Stimulated activated naive CD8-positive, alpha-beta T cell treated with anti-CD3 and anti-CD28 coated beads, Interleukin-15, amount 100 ng/mL, for 72 hours (primary cell): ENCODE results near the gene TAS2R50.

Experiments
- ATAC-seq: fragments of 150-1000 bp; cut with Tn5 transposase; 2 replicates; pipeline ENCODE4 v1.10.0; 2021; ENCODE audit warnings: mild to moderate bottlenecking, moderate library complexity
- DNase-seq, 2 donors: peaks; one replicate each; pipeline ENCODE4 v3.0.0; 2021 to 2022
- H3K27ac Mint-ChIP-seq, 2 donors: one replicate each; pipeline ENCODE4 v1.8.0; 2022; ENCODE audit warnings: mild to moderate bottlenecking in 2 of 2, mixed read lengths in 2 of 2, moderate library complexity in 2 of 2
- H3K27me3 Mint-ChIP-seq: one replicate; pipeline ENCODE4 v1.8.0; 2022; ENCODE audit warnings: mixed read lengths
- H3K4me1 Mint-ChIP-seq: one replicate; pipeline ENCODE4 v1.8.0; 2022; ENCODE audit warnings: mild to moderate bottlenecking, mixed read lengths
- H3K4me3 Mint-ChIP-seq, 2 donors: one replicate each; pipeline ENCODE4 v1.8.0; 2022; ENCODE audit warnings: mild to moderate bottlenecking in 2 of 2, mixed read lengths in 2 of 2, moderate library complexity in 1 of 2
- H3K9me3 Mint-ChIP-seq, 2 donors: one replicate each; pipeline ENCODE4 v1.8.0; 2022; ENCODE audit warnings: mixed read lengths in 2 of 2

TAS2R50 gene

DNA sequence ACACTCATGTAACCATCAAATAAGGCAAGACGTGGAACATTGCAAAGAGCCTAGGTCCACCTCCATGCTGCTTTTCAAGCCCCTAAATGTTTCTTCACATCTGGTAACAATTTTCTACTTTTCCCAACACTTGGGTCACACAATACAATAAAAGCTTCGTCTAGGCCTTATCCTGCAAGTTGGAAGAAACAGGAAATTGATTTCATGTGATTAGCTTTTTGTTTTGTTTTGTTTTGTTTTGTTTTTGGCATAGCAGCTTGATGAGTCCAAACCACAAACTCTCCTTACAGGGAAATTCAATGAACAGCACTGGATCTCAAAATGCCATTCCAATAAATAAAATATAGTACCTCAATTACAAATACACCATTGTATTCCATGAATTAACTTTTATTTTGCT is 19.3 kb downstream of the TAS2R50 start:
- ATAC-seq: no peak
- Mint-ChIP-seq H3K4me1 (no peaks in the 10 kb centered on the region), H3K27ac (no peak overlapping the region), H3K4me3 (no peak overlapping the region), H3K9me3 (no peaks in the 10 kb centered on the region), H3K27me3 (no peaks in the 10 kb centered on the region)
- DNase-seq: no peak

DNA sequence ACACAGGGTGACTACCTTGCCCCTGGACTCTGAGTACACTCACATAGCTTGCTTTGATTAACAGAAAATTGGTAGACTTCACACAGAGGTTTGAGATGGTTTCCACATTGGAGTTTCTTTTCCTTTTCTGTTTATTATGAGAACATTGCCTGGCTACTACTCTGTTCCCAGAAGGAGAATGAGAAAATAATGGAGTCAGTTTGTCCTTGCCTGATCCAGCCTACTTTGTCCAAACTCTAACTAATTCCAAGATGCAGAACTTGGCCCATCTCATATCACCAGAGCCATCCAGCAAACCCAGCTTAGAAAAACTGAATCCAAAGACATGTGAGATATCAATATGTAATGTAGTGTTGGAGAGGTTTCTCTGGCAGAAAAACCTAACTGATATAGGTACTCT is 20.4 kb downstream of the TAS2R50 start:
- DNase-seq: no peak
- Mint-ChIP-seq H3K4me3 (no peak overlapping the region), H3K27me3 (no peaks in the 10 kb centered on the region), H3K4me1 (no peaks in the 10 kb centered on the region), H3K27ac (no peak overlapping the region), H3K9me3 (no peaks in the 10 kb centered on the region)
- no peak for ATAC-seq

DNA sequence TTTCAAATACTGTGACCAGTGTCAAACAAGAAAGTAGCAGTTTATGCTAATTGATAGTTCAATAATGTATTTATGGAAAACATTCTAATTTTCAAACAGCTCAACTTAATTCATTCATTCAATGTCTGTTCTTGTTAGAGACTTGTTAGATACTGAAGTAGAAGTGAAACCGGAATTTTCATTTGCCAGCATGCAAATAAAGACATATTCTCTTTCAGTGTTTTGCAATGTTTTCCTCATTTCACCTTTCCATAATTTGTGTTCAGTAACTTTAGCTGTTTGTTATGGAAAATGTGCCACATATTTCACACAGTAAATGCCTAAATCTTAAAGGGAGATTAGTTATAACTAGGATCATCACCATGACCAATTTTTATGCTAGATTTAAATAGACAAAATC is 21.2 kb downstream of the TAS2R50 start:
- ATAC-seq (no peak), DNase-seq (no peak)
- no peaks in the 10 kb centered on the region for H3K9me3 Mint-ChIP-seq
- no peak overlapping the region for H3K4me3 Mint-ChIP-seq
- H3K27me3 Mint-ChIP-seq: no peaks in the 10 kb centered on the region
- H3K27ac Mint-ChIP-seq: no peak overlapping the region
- H3K4me1 Mint-ChIP-seq: peaks cover 6% of the 10 kb centered on the region

- no peaks in the 10 kb centered on the region for H3K27me3 Mint-ChIP-seq
- H3K4me3 Mint-ChIP-seq: no peak overlapping the region
- DNase-seq (no peak), ATAC-seq (peak; percentile 59)
- no peak overlapping the region for H3K27ac Mint-ChIP-seq
- peaks cover 3 to 13% of the 10 kb centered on the region in 2 donors for H3K9me3 Mint-ChIP-seq
- peaks cover 30% of the 10 kb centered on the region for H3K4me1 Mint-ChIP-seq
Measured at GRCh38 chr12:10960211-10960610, 26.5 kb downstream of the TAS2R50 start.

- DNase-seq: no peak
- H3K4me1 Mint-ChIP-seq: peaks cover 31% of the 10 kb centered on the region
Measured at GRCh38 chr12:10959804-10960203, 26.9 kb downstream of the TAS2R50 start.

DNA sequence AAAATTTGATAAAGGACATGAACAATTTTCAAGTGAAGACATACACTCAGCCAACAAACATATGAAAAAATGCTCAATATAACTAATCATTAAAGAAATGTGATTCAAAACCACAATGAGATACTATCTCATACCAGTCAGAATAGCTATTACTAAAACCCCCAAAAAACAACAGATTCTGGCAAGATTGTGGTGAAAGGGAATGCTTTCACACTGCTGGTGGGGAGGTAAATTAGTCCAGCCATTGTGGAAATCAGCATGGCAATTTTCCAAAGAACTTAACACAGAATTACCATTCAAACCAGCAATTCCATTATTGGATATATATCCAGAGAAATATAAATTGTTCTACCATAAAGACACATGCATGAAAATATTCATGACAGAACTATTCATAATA is 29.0 kb downstream of the TAS2R50 start:
- Mint-ChIP-seq H3K27me3 (no peaks in the 10 kb centered on the region), H3K27ac (no peak overlapping the region), H3K4me1 (peaks cover 51% of the 10 kb centered on the region), H3K4me3 (no peak overlapping the region), H3K9me3 (peaks cover 13 to 23% of the 10 kb centered on the region in 2 donors)
- DNase-seq: no peak
- no peak for ATAC-seq

More at GRCh38 chr12:10959804-10960203, 26.9 kb downstream of the TAS2R50 start:
- H3K27ac Mint-ChIP-seq: no peak overlapping the region
- ATAC-seq: peak; percentile 37
- no peak overlapping the region for H3K4me3 Mint-ChIP-seq
- H3K27me3 Mint-ChIP-seq: no peaks in the 10 kb centered on the region
- peaks cover 5 to 17% of the 10 kb centered on the region in 2 donors for H3K9me3 Mint-ChIP-seq

DNA sequence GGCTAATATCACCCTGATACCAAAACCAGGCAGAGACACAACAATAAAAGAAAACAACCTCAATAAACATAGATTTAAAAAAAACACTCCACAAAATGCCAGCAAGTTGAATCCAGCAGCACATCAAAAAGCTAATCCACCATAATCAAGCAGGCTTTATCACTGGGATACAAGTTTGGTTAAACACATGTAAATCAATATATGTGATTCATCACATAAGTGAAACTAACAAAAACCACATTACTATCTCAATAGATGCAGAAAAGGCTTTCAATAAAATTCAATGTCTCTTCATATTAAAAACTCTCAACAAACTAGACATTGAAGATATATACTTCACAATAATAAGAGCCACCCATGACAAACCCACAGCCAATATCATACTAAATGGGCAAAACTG is 30.6 kb downstream of the TAS2R50 start:
- Mint-ChIP-seq H3K4me1 (peaks cover 49% of the 10 kb centered on the region), H3K27ac (no peak overlapping the region)

GRCh38 chr12:10952645-10953044 is 34.1 kb downstream of the TAS2R50 start:
- H3K9me3 Mint-ChIP-seq: peaks cover 26 to 36% of the 10 kb centered on the region in 2 donors
- H3K4me3 Mint-ChIP-seq: no peak overlapping the region
- ATAC-seq (no peak), DNase-seq (no peak)
- H3K27me3 Mint-ChIP-seq: no peaks in the 10 kb centered on the region
- peaks cover 38% of the 10 kb centered on the region for H3K4me1 Mint-ChIP-seq
- no peak overlapping the region for H3K27ac Mint-ChIP-seq

More for the DNA sequence above, 30.6 kb downstream of the TAS2R50 start:
- ATAC-seq (no peak), DNase-seq (no peak)
- Mint-ChIP-seq H3K4me3 (no peak overlapping the region), H3K9me3 (peaks cover 13 to 23% of the 10 kb centered on the region in 2 donors), H3K27me3 (no peaks in the 10 kb centered on the region)

DNA sequence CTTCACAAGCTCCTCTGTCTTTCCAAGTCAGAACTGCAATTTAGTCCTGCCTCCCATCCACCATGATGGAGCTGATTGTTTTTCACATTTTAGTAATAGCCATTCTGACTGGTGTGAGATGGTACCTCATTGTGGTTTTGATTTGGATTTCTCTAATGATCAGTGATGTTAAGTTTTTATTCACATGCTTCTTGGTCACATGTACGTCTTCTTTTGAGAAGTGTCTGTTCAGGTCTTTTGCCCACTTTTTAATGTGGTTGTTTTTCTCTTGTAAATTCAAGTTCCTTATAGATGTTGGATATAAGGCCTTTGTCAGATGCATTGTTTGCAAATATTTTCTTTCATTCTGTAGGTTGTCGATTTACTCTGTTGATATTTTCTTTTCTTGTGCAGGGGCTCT is 43.5 kb downstream of the TAS2R50 start:
- Mint-ChIP-seq H3K4me1 (peaks cover 17% of the 10 kb centered on the region), H3K27ac (no peak overlapping the region), H3K4me3 (no peak overlapping the region), H3K27me3 (no peaks in the 10 kb centered on the region), H3K9me3 (peaks cover 16 to 46% of the 10 kb centered on the region in 2 donors)
- ATAC-seq (no peak), DNase-seq (no peak)

DNA sequence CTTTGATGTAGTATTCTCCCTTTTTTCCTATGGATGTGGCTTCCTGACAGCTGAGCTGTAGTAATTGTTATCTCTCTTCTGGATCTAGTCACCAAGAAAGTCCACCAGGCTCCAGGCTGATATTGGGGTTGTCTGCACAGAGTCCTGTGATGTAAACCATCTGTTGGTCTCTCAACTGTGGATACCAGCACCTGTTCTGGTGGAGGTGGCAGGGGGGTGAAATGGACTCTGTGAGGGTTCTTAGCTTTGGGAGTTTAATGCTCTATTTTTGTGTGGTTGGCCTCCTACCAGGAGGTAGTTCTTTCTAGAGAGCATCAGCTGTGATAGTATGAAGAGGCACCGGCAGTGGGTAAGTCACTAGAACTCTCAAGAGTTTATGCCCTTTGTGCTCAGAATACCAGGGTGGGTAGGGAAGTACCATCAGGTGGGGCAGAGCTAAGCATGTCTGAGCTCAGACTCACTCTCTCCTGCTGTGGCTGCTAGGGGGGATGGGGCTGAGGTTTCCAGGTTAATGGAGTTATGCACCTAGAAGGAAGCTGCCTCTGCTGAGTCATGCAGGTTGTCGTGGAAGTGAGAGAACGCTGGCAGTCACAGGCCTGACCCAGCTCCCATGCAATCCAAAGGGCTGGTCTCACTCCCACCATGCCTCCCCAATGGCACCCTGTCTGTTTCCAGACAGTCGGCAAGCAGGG is 44.6 kb downstream of the TAS2R50 start:
- Mint-ChIP-seq H3K9me3 (peaks cover 7 to 35% of the 10 kb centered on the region in 2 donors), H3K27me3 (no peaks in the 10 kb centered on the region), H3K27ac (no peak overlapping the region), H3K4me3 (no peak overlapping the region), H3K4me1 (peaks cover 17% of the 10 kb centered on the region)
- no peak for DNase-seq
- ATAC-seq: peak; percentile 50

DNA sequence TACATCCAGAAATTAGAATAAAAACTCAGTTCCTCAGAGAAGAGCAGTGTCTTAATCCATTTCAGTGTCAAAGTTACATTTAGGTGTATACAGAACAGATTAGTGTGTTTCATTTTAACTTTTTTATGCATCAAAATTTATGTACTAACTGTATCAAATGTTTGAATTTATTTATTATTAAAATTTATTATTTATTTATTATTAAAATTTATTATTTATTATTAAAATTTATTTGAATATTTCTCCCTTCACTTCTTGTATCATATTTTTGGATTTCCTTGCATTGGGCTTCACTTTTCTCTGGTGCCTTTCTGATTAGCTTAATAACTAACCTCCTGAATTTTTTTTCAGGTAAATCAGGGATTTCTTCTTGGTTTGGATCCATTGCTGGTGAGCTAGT is 45.3 kb downstream of the TAS2R50 start:
- no peak overlapping the region for H3K27ac Mint-ChIP-seq
- DNase-seq (no peak), ATAC-seq (no peak)
- H3K9me3 Mint-ChIP-seq: peaks cover under 1 to 28% of the 10 kb centered on the region in 2 donors
- H3K27me3 Mint-ChIP-seq: no peaks in the 10 kb centered on the region
- H3K4me1 Mint-ChIP-seq: peaks cover 17% of the 10 kb centered on the region
- no peak overlapping the region for H3K4me3 Mint-ChIP-seq

- H3K4me3 Mint-ChIP-seq: no peak overlapping the region
- peaks cover 17% of the 10 kb centered on the region for H3K4me1 Mint-ChIP-seq
- ATAC-seq (no peak), DNase-seq (no peak)
- peaks cover 0 to 18% of the 10 kb centered on the region in 2 donors for H3K9me3 Mint-ChIP-seq
- no peaks in the 10 kb centered on the region for H3K27me3 Mint-ChIP-seq
- H3K27ac Mint-ChIP-seq: no peak overlapping the region
Measured at GRCh38 chr12:10940389-10940788, 46.3 kb downstream of the TAS2R50 start.

- DNase-seq: no peak
- no peak for ATAC-seq
- H3K27me3 Mint-ChIP-seq: no peaks in the 10 kb centered on the region
- H3K4me1 Mint-ChIP-seq: peaks cover 17% of the 10 kb centered on the region
- no peak within 1 kb of the TSS for H3K4me3 Mint-ChIP-seq
- peaks cover 0 to 9% of the 10 kb centered on the region in 2 donors for H3K9me3 Mint-ChIP-seq
- H3K27ac Mint-ChIP-seq: no peak within 1 kb of the TSS
Measured at GRCh38 chr12:10939163-10939562, 47.5 kb downstream of the TAS2R50 start, which contains the start of gene TAS2R14. TSS of gene TAS2R14 (minus strand) at chr12:10939263. CDS start at chr12:10939207, 56 bp downstream.

GRCh38 chr12:10936506-10936905 is 50.2 kb downstream of the TAS2R50 start:
- no peaks in the 10 kb centered on the region for H3K27me3 Mint-ChIP-seq
- no peak for ATAC-seq
- H3K4me3 Mint-ChIP-seq: no peak overlapping the region
- no peak overlapping the region for H3K27ac Mint-ChIP-seq
- no peaks in the 10 kb centered on the region for H3K9me3 Mint-ChIP-seq
- no peak for DNase-seq
- H3K4me1 Mint-ChIP-seq: no peaks in the 10 kb centered on the region
